ENCODE measurements around the gene OTUD4.

Gene OTUD4

DNA sequence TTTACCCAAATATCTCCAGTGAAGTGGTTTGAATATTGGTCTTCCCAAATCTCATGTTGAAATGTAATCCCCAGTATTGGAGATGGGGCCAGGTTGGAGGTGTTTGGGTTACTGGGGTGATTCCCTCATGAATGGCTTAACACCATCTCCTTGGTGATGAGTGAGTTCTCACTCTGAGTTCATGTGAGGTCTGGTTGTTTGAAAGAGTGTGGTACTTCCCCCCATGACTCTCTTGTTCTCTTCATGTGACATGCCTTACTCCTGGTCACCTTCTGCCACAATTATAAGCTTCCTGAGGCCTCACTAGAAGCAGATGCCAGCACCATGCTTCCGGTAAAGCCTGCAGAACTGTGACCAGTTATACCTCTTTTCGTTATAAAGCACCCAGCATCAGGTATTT, 32.9 kb upstream of the OTUD4 start:
- in situ Hi-C loops (cut with MboI; ENCODE audit: low sequenced_read_pairs, unreplicated experiment): no loop called here
- no peak for DNase-seq (ENCODE audit: low spot score)
- TF ChIP-seq, protein P1, sequence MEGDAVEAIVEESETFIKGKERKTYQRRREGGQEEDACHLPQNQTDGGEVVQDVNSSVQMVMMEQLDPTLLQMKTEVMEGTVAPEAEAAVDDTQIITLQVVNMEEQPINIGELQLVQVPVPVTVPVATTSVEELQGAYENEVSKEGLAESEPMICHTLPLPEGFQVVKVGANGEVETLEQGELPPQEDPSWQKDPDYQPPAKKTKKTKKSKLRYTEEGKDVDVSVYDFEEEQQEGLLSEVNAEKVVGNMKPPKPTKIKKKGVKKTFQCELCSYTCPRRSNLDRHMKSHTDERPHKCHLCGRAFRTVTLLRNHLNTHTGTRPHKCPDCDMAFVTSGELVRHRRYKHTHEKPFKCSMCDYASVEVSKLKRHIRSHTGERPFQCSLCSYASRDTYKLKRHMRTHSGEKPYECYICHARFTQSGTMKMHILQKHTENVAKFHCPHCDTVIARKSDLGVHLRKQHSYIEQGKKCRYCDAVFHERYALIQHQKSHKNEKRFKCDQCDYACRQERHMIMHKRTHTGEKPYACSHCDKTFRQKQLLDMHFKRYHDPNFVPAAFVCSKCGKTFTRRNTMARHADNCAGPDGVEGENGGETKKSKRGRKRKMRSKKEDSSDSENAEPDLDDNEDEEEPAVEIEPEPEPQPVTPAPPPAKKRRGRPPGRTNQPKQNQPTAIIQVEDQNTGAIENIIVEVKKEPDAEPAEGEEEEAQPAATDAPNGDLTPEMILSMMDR (IDR thresholded peaks at IDR 0.05; ENCODE audit: borderline replicate concordance, control extremely low read depth, extremely low read depth, insufficient read depth, missing control alignments): no peak

DNA sequence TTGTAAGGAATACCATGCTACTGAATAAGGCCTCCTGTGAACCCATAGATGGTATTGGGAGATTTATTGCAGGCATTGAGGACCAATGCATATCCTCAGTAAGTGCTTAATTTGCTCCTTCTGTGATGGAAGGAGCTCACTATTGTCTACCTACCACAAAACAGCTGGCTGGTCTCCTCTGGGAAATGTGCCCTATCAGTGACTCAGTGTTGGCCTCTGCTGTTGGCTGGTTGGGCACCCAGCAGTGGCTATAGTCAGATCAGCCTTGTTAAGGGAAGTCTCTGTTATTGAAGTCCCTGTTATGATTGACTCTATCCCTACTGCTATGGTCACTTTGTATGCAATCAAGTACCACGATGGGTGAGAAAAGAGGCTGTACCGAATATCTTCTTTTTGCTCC, 27.5 kb upstream of the OTUD4 start:
- in situ Hi-C loops (cut with MboI; ENCODE audit: low sequenced_read_pairs, unreplicated experiment): no loop called here
- DNase-seq (ENCODE audit: low spot score): no peak
- TF ChIP-seq, protein P1 (IDR thresholded peaks at IDR 0.05; ENCODE audit: borderline replicate concordance, control extremely low read depth, extremely low read depth, insufficient read depth, missing control alignments): no peak

DNA sequence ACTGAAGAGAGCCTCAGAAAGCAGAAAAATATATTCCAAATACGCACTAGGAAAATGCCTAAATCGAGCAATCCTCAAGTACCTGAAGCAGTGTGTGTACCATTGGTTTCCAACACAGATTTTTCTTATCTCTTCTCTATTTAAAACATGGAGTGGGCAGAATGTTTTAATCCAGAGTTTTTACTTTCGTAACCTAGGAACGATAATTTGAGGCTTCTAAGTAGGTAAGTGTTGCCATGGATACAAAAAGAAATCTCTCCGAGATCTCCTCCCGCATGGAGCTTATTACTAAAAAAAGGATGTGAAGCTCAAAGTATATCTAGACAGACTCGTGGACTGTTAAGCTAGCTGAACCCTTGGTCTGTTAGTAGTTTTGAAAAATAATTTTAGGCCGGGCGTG, 23.0 kb upstream of the OTUD4 start:
- no peak for DNase-seq (ENCODE audit: low spot score)
- TF ChIP-seq, protein P1 (IDR thresholded peaks at IDR 0.05; ENCODE audit: borderline replicate concordance, control extremely low read depth, extremely low read depth, insufficient read depth, missing control alignments): no peak
- in situ Hi-C loops (cut with MboI; ENCODE audit: low sequenced_read_pairs, unreplicated experiment): no loop called here

DNA sequence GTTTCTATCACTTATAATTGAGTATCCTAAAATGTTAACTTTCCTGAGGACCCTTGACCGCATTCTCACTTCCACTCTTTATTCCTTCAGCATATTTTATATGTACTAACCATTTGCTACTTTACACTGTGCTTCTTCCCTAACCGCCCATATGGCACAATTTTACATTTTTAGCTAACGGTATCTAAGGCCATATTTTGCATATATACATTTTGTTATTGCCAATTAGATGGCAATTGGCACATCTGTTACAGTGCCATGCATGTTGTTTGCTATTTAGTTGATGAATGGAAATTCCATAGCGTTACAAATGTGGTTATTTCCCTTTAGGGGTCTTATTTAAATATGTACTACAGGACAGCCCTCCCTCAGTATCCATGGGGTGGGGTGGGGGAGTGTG, 20.0 kb upstream of the OTUD4 start:
- TF ChIP-seq, protein P1 (IDR thresholded peaks at IDR 0.05; ENCODE audit: borderline replicate concordance, control extremely low read depth, extremely low read depth, insufficient read depth, missing control alignments): no peak
- in situ Hi-C loops (cut with MboI; ENCODE audit: low sequenced_read_pairs, unreplicated experiment): no loop called here
- DNase-seq (ENCODE audit: low spot score): no peak

DNA sequence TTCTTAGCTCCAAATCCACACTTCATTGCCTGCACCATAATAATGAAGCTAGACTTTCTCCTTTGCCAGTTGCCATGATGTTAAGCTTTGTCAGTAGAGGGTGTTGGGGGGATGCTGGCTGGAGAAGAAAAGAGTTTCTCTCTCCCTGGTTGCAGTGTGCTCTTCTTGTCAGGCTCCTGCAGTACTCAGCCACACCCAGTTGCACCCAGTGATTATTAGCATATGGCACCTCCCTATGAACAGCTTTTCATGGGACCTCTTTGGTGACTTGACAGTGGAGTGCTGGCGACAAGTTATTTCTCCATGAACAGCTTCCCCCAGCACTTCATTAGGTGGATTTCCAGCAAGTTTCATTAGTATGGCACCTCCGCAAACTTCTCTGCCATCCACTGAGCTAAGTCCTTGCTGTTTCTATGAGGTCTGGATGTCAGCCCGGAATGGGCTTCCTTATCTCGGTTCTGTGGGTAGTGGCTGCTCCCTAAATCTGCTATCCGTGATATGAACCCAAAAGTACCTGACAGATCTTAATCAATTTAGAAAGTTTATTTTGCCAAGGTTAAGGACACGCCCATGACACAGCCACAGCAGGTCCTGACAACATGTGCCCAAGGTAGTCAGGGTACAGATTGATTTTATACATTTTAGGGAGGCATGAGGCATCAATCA, 18.8 kb upstream of the OTUD4 start:
- no peak for DNase-seq (ENCODE audit: low spot score)
- in situ Hi-C loops (cut with MboI; ENCODE audit: low sequenced_read_pairs, unreplicated experiment): no loop called here
- TF ChIP-seq, protein P1 (IDR thresholded peaks at IDR 0.05; ENCODE audit: borderline replicate concordance, control extremely low read depth, extremely low read depth, insufficient read depth, missing control alignments): no peak

DNA sequence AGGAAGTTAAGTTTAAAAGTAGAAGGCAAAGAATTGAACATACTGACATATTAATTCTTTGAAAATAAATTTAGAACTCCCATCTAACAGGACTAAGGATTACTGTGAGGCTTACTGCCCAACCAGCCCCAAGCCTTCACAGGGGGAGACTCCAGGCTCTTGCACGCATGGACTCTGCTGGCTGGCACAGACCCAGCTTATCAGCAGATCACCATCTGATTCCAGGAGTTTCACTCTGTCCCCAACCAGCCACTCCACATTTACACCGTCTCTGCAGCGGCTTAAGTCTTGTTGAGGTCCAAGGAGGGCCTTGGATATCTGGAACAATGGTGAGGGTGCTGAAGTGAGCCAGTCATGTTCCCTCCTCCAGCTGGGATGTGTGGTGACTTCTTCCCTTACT, 16.4 kb upstream of the OTUD4 start:
- no peak for DNase-seq (ENCODE audit: low spot score)
- TF ChIP-seq, protein P1 (IDR thresholded peaks at IDR 0.05; ENCODE audit: borderline replicate concordance, control extremely low read depth, extremely low read depth, insufficient read depth, missing control alignments): no peak
- in situ Hi-C loops (cut with MboI; ENCODE audit: low sequenced_read_pairs, unreplicated experiment): no loop called here

Measured in GM13976 (cell line).